Mesothelial cell of epicardium (in vitro differentiated cells): ENCODE results near the gene GON4L. TPM values are rescaled to one million over a fixed set of nuclear protein-coding genes. Genes with fewer than 3 reads are reported as not detected.
A peak's percentile ranks its signal among the peaks of the same experiment; 100 is the strongest.

ENCODE experiments used
- DNase-seq, 2 experiments: peaks; one replicate each; pipeline ENCODE4 v3.0.0; 2021; ENCODE audit warnings: low spot score in 2 of 2; ENCODE audit not compliant: unreplicated experiment in 2 of 2
- H3K27ac Mint-ChIP-seq: 2 replicates; pipeline ENCODE4 v1.8.0; 2021; ENCODE audit warnings: mixed read lengths
- H3K27me3 Mint-ChIP-seq: 2 replicates; pipeline ENCODE4 v1.8.0; 2021; ENCODE audit warnings: low read depth, mixed read lengths
- H3K36me3 Mint-ChIP-seq: 2 replicates; pipeline ENCODE4 v1.8.0; 2021; ENCODE audit warnings: mixed read lengths
- H3K4me1 Mint-ChIP-seq: 2 replicates; pipeline ENCODE4 v1.8.0; 2021; ENCODE audit warnings: mixed read lengths
- H3K4me3 Mint-ChIP-seq: 2 replicates; pipeline ENCODE4 v1.8.0; 2021; ENCODE audit warnings: mild to moderate bottlenecking, moderate library complexity, mixed read lengths
- H3K9me3 Mint-ChIP-seq: 2 replicates; pipeline ENCODE4 v1.8.0; 2021; ENCODE audit warnings: mixed read lengths
- total RNA-seq: library from RNA; stranded (reverse); gene quantifications from 3 replicates; pipeline ENCODE4 v1.2.1, GENCODE V29; 2021
- TF ChIP-seq, protein P1 (sequence below): fragments of 200-600 bp; sonication (generic); IDR thresholded peaks from one replicate; pipeline ENCODE4 v1.5.0; 2021; ENCODE audit warnings: antibody characterized with exemption; ENCODE audit not compliant: unreplicated experiment

GON4L gene
- total RNA-seq, 1 donor from 2014 or later, result 70.1 TPM

DNA sequence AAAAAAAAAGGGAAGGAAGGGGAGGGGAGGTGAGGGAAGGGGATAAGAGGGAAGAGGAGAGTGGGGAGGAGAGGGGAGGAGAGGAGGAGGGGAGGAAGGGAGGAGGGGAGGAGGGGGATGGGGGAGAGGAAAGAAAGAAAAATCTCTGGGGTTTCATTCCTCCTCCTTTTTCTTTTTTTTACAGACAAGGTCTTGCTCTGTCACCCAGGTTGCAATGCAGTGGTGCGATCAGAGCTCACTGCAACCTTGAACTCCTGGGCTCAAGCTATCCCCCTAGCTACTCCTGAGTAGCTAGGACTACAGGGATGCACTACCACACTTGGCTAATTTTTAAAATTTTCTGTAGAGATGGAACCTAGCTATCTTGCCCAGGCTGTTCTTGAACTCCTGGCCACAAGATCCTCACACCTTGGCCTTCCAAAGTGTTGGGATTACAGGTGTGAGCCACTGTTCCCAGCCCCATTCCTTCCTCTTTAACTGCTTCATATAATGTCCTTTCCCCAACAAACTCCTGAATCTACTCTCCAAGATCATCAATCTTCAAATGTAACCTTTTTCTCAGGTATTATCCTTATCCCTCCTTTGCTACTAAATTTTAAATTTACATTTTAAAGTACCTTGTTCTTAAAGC lies 23.2 kb downstream of the GON4L start:
- Mint-ChIP-seq H3K4me1 (peaks cover 2% of the 10 kb centered on the region), H3K9me3 (no peaks in the 10 kb centered on the region), H3K36me3 (peaks cover 21% of the 10 kb centered on the region), H3K27ac (peak overlapping the region; percentile 33), H3K27me3 (no peaks in the 10 kb centered on the region), H3K4me3 (no peak overlapping the region)
- no peak for DNase-seq
- TF ChIP-seq, protein P1, sequence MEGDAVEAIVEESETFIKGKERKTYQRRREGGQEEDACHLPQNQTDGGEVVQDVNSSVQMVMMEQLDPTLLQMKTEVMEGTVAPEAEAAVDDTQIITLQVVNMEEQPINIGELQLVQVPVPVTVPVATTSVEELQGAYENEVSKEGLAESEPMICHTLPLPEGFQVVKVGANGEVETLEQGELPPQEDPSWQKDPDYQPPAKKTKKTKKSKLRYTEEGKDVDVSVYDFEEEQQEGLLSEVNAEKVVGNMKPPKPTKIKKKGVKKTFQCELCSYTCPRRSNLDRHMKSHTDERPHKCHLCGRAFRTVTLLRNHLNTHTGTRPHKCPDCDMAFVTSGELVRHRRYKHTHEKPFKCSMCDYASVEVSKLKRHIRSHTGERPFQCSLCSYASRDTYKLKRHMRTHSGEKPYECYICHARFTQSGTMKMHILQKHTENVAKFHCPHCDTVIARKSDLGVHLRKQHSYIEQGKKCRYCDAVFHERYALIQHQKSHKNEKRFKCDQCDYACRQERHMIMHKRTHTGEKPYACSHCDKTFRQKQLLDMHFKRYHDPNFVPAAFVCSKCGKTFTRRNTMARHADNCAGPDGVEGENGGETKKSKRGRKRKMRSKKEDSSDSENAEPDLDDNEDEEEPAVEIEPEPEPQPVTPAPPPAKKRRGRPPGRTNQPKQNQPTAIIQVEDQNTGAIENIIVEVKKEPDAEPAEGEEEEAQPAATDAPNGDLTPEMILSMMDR, result no peak

DNA sequence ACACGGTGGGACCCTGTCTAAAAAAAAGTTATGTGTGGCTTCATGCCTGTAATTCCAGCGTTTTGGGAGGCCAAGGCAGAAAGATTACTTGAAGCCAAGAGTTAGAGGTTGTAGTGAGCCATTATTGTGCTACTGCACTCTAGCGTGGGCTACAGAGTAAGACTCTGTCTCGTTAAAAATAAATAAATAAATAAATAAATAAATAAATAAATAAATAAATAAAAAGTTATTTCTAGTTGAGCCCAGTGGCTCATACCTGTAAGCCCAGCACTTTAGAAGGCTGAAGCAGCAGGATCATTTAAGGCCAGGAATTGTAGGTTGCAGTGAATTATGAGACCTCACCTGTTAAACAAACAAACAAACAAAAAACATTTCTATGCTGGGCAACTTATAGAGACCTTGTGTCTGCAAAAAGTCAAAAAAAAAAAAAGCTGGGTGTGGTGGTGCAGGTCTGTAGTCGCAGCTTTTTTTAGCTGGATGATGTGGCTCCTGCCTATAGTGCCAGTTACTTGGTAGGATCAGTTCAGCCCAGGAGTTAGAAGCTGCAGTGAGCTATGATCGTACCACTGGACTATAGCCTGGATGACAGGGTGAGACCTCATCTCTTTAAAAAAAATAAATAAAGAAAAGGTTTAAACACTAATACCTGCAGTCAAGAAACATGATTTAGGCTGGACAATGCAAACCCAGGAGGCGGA lies 25.6 kb downstream of the GON4L start:
- DNase-seq, result no peak
- H3K4me1 Mint-ChIP-seq, result peaks cover 2% of the 10 kb centered on the region
- H3K4me3 Mint-ChIP-seq, result no peak overlapping the region
- H3K27ac Mint-ChIP-seq, result no peak overlapping the region
- no peaks in the 10 kb centered on the region for H3K9me3 Mint-ChIP-seq
- TF ChIP-seq, protein P1, result no peak
- no peaks in the 10 kb centered on the region for H3K27me3 Mint-ChIP-seq
- H3K36me3 Mint-ChIP-seq, result peaks cover 18% of the 10 kb centered on the region

DNA sequence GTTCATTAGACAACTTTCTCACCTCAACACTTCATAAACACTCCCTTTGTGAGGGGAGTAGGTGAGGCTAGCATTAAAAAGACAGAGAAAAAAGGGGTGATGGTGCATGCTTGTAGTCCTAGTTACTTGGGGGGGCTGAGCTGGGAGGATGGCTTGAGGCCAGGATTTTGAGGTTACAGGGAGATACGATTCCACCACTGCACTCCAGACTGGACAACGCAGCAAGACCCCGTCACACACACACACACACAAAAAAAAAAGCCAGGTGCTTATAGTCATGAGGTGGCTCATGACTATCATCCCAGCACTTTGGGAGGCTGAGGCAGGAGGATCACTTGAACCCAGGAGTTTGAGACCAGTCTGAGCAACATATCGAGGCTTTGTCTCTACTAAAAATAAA lies 29.6 kb downstream of the GON4L start:
- no peak overlapping the region for H3K27ac Mint-ChIP-seq

DNA sequence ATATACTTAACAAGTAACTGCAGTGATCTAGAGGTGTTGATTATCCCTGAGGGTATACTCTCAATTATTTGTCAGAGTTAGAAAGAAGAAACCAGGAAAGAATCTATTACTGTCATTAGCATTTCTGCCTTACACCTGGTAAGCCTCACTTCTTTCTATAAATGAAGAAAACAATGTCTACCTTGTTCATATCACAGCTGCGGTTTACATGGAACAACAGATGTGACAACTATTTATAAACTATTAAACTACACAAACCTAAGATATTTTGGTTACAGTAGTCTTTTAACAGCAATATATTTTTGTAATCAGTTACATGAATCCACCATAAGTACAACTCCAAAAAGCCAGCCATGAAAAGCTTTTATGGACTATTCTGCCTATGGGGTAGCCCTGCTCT lies 40.7 kb downstream of the GON4L start:
- DNase-seq, result no peak
- no peaks in the 10 kb centered on the region for H3K4me1 Mint-ChIP-seq
- no peak overlapping the region for H3K27ac Mint-ChIP-seq
- no peaks in the 10 kb centered on the region for H3K9me3 Mint-ChIP-seq
- H3K4me3 Mint-ChIP-seq, result no peak overlapping the region
- H3K36me3 Mint-ChIP-seq, result peaks cover 39% of the 10 kb centered on the region
- TF ChIP-seq, protein P1, result no peak
- no peaks in the 10 kb centered on the region for H3K27me3 Mint-ChIP-seq

More for the DNA sequence above, 29.6 kb downstream of the GON4L start:
- Mint-ChIP-seq H3K27me3 (no peaks in the 10 kb centered on the region), H3K4me3 (no peak overlapping the region), H3K9me3 (no peaks in the 10 kb centered on the region), H3K36me3 (peaks cover 15% of the 10 kb centered on the region), H3K4me1 (peaks cover 2% of the 10 kb centered on the region)
- TF ChIP-seq, protein P1, result no peak
- no peak for DNase-seq

DNA sequence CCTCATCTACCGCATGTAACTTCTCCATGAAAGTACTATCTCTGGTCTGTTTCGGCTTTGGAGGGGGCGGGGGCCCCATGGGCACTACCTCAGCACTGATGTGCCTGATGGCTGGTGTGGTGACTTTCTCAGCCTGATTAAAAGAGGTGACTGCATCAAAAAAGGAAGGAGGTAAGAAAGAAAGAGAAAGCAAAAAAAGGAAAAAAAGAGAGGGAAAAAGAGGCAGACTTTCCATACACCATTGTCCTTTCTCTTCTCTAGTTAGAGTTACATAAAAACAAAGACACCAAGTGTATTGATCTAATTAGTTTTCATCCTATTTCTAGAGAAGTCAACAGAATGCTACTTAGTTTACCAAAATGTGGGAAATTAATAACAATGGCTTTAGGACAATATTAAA lies 43.3 kb downstream of the GON4L start:
- TF ChIP-seq, protein P1, result no peak
- Mint-ChIP-seq H3K4me3 (no peak overlapping the region), H3K9me3 (no peaks in the 10 kb centered on the region), H3K4me1 (no peaks in the 10 kb centered on the region), H3K27ac (no peak overlapping the region), H3K27me3 (no peaks in the 10 kb centered on the region), H3K36me3 (peaks cover 28% of the 10 kb centered on the region)
- DNase-seq, result no peak
